OCI-LY7 (cell line): ENCODE data around the gene POLA2. TPM values are rescaled to one million over a fixed set of nuclear protein-coding genes. Genes with fewer than 3 reads are reported as not detected.
A peak's percentile ranks its signal among the peaks of the same experiment; 100 is the strongest.

Experiments
- BruUV-seq: library from RNA; stranded (reverse); fragments of 400-500 nt; replicated peaks from 2 replicates; lab custom pipeline; 2021; lab: Mats Ljungman, UMichigan
- CTCF ChIA-PET: fragments of 300-600 bp; sonication (Branson Sonifier 250); formaldehyde crosslinking; loops from one replicate; lab custom pipeline; 2022; ENCODE audit warnings: antibody characterized with exemption; ENCODE audit not compliant: unreplicated experiment; lab: Charles Lee
- POLR2A ChIA-PET: fragments of 300-600 bp; sonication (Branson Sonifier 250); formaldehyde crosslinking; loops from one replicate; lab custom pipeline; 2022; ENCODE audit warnings: antibody characterized with exemption; lab: Charles Lee
- DNase-seq: peaks from one replicate; pipeline ENCODE4 v3.0.0-alpha.2; 2015; ENCODE audit warnings: low spot score
- H2AFZ ChIP-seq: fragments of 200-600 bp; sonication (generic), shearing (Covaris generic); 2 replicates; pipeline ENCODE4 v1.6.1; 2014; ENCODE audit warnings: mild to moderate bottlenecking, antibody characterized with exemption, low read length, moderate library complexity
- H3K27ac ChIP-seq: fragments of 200-600 bp; sonication (generic); 2 replicates; pipeline ENCODE4 v1.5.1; 2014; ENCODE audit warnings: mixed run types, low read depth, mild to moderate bottlenecking, moderate library complexity, low read length, inconsistent platforms; ENCODE audit not compliant: poor library complexity, severe bottlenecking
- H3K36me3 ChIP-seq: fragments of 200-600 bp; sonication (generic); 2 replicates; pipeline ENCODE4 v1.6.1; 2014; ENCODE audit warnings: mild to moderate bottlenecking, antibody characterized with exemption, low read length, moderate library complexity, mixed read lengths; ENCODE audit not compliant: insufficient read depth
- H3K4me1 ChIP-seq: fragments of 200-600 bp; sonication (generic); 2 replicates; pipeline ENCODE4 v1.5.1; 2014; ENCODE audit warnings: mild to moderate bottlenecking, low read length; ENCODE audit not compliant: insufficient read depth, poor library complexity, severe bottlenecking
- H3K4me2 ChIP-seq: fragments of 200-600 bp; sonication (generic); 2 replicates; pipeline ENCODE4 v1.6.1; 2014; ENCODE audit warnings: mild to moderate bottlenecking, low read length
- H3K4me3 ChIP-seq: fragments of 200-600 bp; sonication (generic); 2 replicates; pipeline ENCODE4 v1.5.1; 2014; ENCODE audit warnings: mild to moderate bottlenecking, low read depth, low read length; ENCODE audit not compliant: poor library complexity, severe bottlenecking
- H3K79me2 ChIP-seq: fragments of 200-600 bp; sonication (generic); 2 replicates; pipeline ENCODE4 v1.6.1; 2016; ENCODE audit warnings: low read depth, mild to moderate bottlenecking, low read length, moderate library complexity, mixed read lengths; ENCODE audit not compliant: insufficient read depth
- H3K9me2 ChIP-seq: fragments of 200-600 bp; sonication (generic); 2 replicates; pipeline ENCODE4 v1.6.1; 2016; ENCODE audit warnings: mild to moderate bottlenecking, low read length, mixed read lengths; ENCODE audit not compliant: insufficient read depth
- H3K9me3 ChIP-seq: fragments of 200-600 bp; sonication (generic); 2 replicates; pipeline ENCODE4 v1.6.1; 2014; ENCODE audit warnings: mild to moderate bottlenecking, mixed run types, low read length, mixed read lengths
- H4K20me1 ChIP-seq: fragments of 200-600 bp; sonication (generic); 2 replicates; pipeline ENCODE4 v1.6.1; 2014; ENCODE audit warnings: mild to moderate bottlenecking, antibody characterized with exemption, low read length, moderate library complexity, mixed read lengths; ENCODE audit not compliant: insufficient read depth
- EZH2phosphoT487 ChIP-seq: fragments of 200-600 bp; sonication (generic); IDR thresholded peaks from 2 replicates; pipeline ENCODE4 v1.6.1; 2018; ENCODE audit warnings: low read depth, borderline replicate concordance, mild to moderate bottlenecking, mixed run types, antibody characterized with exemption, low read length, moderate library complexity, mixed read lengths
- intact Hi-C: fragments of 100-400 bp; cut with micrococcal nuclease; formaldehyde crosslinking; loops from one replicate; pipeline ENCODE4 v1.10.0; 2022; ENCODE audit not compliant: unreplicated experiment
- total RNA-seq, 2 experiments: library from RNA; depleted of rRNA in 1 of 2; stranded (reverse); fragments of >200 nt in 1 of 2; shearing (Covaris generic) in 1 of 2; gene quantifications; 2 replicates each; pipeline ENCODE4 v1.2.3, GENCODE V29; 2014 to 2022
- TF ChIP-seq, protein P1 (sequence below): fragments of 200-600 bp; sonication (generic); conservative IDR thresholded peaks from 2 replicates; pipeline ENCODE4 v1.5.1; 2014; ENCODE audit warnings: mild to moderate bottlenecking, antibody characterized with exemption, low read length, moderate library complexity, mixed read lengths

Gene POLA2
- total RNA-seq, 2 experiments from 2014 or later, result 47.5 to 89.1 TPM

DNA sequence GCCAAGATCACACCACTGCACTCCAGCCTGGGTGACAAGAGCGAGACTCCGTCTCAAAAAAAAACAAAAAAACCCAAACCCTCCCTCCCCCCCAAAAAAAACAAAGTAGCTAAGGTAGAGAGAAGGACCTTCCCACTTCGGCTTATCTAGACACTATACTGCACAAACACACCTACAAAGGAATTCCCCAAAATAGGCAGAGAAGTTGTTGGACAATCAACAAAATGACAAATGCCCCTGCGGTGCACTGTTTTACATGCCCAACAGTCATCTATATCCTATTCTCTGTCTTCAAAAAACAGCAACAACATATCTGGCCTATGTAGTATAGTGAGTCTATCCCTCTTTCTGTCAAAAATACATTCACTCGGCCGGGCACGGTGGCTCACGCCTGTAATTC lies 65.3 kb downstream of the POLA2 start:
- DNase-seq, result no peak
- H3K4me1 ChIP-seq, result peaks cover 8% of the 10 kb centered on the region
- no peak overlapping the region for H3K27ac ChIP-seq
- H3K9me3 ChIP-seq, result no peaks in the 10 kb centered on the region
- H4K20me1 ChIP-seq, result no peaks in the 10 kb centered on the region
- no peak overlapping the region for H3K4me2 ChIP-seq
- no peaks in the 10 kb centered on the region for H3K9me2 ChIP-seq
- H3K36me3 ChIP-seq, result no peaks in the 10 kb centered on the region
- H3K79me2 ChIP-seq, result no peaks in the 10 kb centered on the region
- intact Hi-C loops, result no loop called here
- no peak overlapping the region for H3K4me3 ChIP-seq
- no peak for TF ChIP-seq EZH2phosphoT487
- TF ChIP-seq, protein P1, sequence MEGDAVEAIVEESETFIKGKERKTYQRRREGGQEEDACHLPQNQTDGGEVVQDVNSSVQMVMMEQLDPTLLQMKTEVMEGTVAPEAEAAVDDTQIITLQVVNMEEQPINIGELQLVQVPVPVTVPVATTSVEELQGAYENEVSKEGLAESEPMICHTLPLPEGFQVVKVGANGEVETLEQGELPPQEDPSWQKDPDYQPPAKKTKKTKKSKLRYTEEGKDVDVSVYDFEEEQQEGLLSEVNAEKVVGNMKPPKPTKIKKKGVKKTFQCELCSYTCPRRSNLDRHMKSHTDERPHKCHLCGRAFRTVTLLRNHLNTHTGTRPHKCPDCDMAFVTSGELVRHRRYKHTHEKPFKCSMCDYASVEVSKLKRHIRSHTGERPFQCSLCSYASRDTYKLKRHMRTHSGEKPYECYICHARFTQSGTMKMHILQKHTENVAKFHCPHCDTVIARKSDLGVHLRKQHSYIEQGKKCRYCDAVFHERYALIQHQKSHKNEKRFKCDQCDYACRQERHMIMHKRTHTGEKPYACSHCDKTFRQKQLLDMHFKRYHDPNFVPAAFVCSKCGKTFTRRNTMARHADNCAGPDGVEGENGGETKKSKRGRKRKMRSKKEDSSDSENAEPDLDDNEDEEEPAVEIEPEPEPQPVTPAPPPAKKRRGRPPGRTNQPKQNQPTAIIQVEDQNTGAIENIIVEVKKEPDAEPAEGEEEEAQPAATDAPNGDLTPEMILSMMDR, result no peak
- H2AFZ ChIP-seq, result no peak overlapping the region
- POLR2A ChIA-PET, result interaction anchor here (0.6 kb wide), 1 partner anchor 1144 kb away, joined by 3 read pairs; no protein-coding TSS in a partner anchor
- CTCF ChIA-PET, result no interaction called here
- BruUV-seq, result no TSS peak

DNA sequence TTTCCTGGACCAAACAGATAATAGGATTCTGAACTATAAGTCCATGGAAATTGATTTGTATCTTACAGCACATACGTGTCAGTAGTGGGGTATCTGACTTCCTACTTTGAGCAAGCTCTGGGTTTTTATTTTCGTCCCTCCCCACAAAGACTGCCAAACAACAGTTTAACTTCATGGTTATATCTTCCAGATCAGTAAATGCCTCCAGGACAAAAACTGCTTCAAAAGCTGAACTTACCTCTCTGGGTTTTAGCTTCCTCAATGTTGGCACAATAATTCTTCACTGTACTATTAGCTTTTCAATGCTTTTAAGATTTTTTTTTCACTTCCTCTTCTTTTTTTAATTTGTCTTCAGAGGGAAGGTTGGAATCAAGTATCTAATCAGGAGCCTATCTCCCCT lies 67.7 kb downstream of the POLA2 start:
- H3K27ac ChIP-seq, result peak overlapping the region; percentile 63
- DNase-seq, result no peak
- no peaks in the 10 kb centered on the region for H3K9me2 ChIP-seq
- TSS peak; percentile 88 for BruUV-seq
- H4K20me1 ChIP-seq, result peaks cover 2% of the 10 kb centered on the region; the same call in 1 of the 2 replicates
- peaks cover 8% of the 10 kb centered on the region for H3K79me2 ChIP-seq
- ChIA-PET CTCF (interaction anchor here (0.7 to 1.8 kb wide), 5 partner anchors 12 to 65 kb away, joined by 3 to 5 read pairs (median 4); no protein-coding TSS in a partner anchor), POLR2A (interaction anchor here (0.6 to 1.3 kb wide), 6 partner anchors 9 to 876 kb away, joined by 3 to 4 read pairs (median 4); no protein-coding TSS in a partner anchor)
- H3K4me2 ChIP-seq, result peak overlapping the region; percentile 71
- peak overlapping the region; percentile 96 for H2AFZ ChIP-seq
- H3K4me3 ChIP-seq, result peak overlapping the region; percentile 44
- H3K9me3 ChIP-seq, result no peaks in the 10 kb centered on the region
- H3K36me3 ChIP-seq, result no peaks in the 10 kb centered on the region
- H3K4me1 ChIP-seq, result peaks cover 8% of the 10 kb centered on the region
- TF ChIP-seq, protein P1, result no peak
- no peak for TF ChIP-seq EZH2phosphoT487
- intact Hi-C loops, result no loop called here

DNA sequence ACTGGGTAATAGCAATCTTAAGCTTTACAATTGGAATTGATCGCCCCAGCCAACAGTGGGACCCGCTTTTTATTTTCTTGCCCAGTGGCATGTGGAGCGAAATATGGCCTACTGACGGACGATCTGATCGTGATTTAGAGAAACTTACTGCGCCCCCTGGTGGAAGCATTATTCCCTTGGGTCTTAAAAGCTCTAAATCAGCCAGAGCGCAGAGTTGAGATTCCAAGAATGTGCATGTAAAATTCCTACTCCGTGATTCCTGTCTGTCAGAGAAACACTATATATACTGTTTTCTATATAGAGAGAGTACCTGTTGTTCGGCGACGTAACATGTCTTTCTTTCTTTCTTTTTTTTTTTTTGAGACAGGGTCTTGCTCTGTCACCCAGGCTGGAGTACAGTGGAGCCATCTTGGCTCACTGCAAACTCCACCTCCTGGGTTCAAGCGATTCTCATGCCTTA lies 68.2 kb downstream of the POLA2 start:
- peak overlapping the region; percentile 63 for H3K27ac ChIP-seq
- peak; percentile 96 for DNase-seq

More for the DNA sequence above, 68.2 kb downstream of the POLA2 start:
- Histone ChIP-seq H3K4me3 (peak overlapping the region; percentile 44), H3K9me3 (no peaks in the 10 kb centered on the region), H3K4me2 (peak overlapping the region; percentile 71), H3K4me1 (peaks cover 12% of the 10 kb centered on the region), H3K9me2 (no peaks in the 10 kb centered on the region), H4K20me1 (peaks cover 7% of the 10 kb centered on the region; the same call in 1 of the 2 replicates), H3K79me2 (peaks cover 13% of the 10 kb centered on the region), H2AFZ (peak overlapping the region; percentile 96), H3K36me3 (no peaks in the 10 kb centered on the region)
- ChIA-PET POLR2A (interaction anchor here (0.7 to 1.3 kb wide), 5 partner anchors 10 to 561 kb away, joined by 3 to 4 read pairs (median 4); no protein-coding TSS in a partner anchor), CTCF (interaction anchor here (0.7 to 1.8 kb wide), 5 partner anchors 12 to 65 kb away, joined by 3 to 5 read pairs (median 4); no protein-coding TSS in a partner anchor)
- TF ChIP-seq, protein P1, result peak; percentile 95
- no peak for TF ChIP-seq EZH2phosphoT487
- BruUV-seq, result no TSS peak
- intact Hi-C loops, result no loop called here
